Panc1 (cell line): ENCODE measurements around the gene WFDC13.

Source experiments
- CTCF ChIP-seq: fragments of 450-650 bp; IDR thresholded peaks from 2 replicates; pipeline ENCODE4 v1.5.1; 2017; ENCODE audit warnings: mild to moderate bottlenecking
- POLR2AphosphoS5 ChIP-seq: IDR thresholded peaks from 2 replicates; pipeline ENCODE4 v1.6.1; 2012; ENCODE audit warnings: mild to moderate bottlenecking, low read depth, low read length, moderate library complexity
- REST ChIP-seq, 2 experiments: IDR thresholded peaks; 2 replicates each; pipeline ENCODE4 v1.6.1; 2011 to 2012; ENCODE audit warnings: low read depth in 2 of 2, control low read depth in 1 of 2, low read length in 1 of 2, mild to moderate bottlenecking in 1 of 2, moderate library complexity in 1 of 2; ENCODE audit not compliant: insufficient read depth in 1 of 2
- TCF7L2 ChIP-seq: IDR thresholded peaks from 2 replicates; pipeline ENCODE4 v1.6.1; 2011; ENCODE audit warnings: mild to moderate bottlenecking, low read depth, low read length, inconsistent platforms

- TF ChIP-seq CTCF (no peak), TCF7L2 (no peak), REST (IDR thresholded peaks at IDR 0.05; ENCODE audit: insufficient read depth in 1 of 2, low read depth in 2 of 2, low read length in 1 of 2) (no peak), POLR2AphosphoS5 (no peak)
These were observed 734 bp upstream of the WFDC13 start for GRCh38 chr20:45701104-45701503.
